Measurements from ENCODE around the gene CDC40. TPM values are rescaled to one million over a fixed set of nuclear protein-coding genes. Genes with fewer than 3 reads are reported as not detected.
"Not testable (repeated sequence)": the region's sequence is repeated elsewhere in the genome, so short reads cannot be mapped to it uniquely, and the experiment has no call there.

CDC40 gene
- total and polyA plus RNA-seq, 5 donors: 8.1 to 19.1 (median 15.3) TPM

- H3K27me3 ChIP-seq (ENCODE audit: control insufficient read depth, insufficient read depth): no peaks in the 10 kb centered on the region
- WGBS: 79% methylated on average over 4 of the region's 4 CpGs
- H3K4me3 ChIP-seq (ENCODE audit: low read length): no peak overlapping the region
- intact Hi-C loops (cut with DNase I): no loop called here
- no peak overlapping the region for H3K27ac ChIP-seq (ENCODE audit: low read length)
- no peak for ATAC-seq
- H3K4me1 ChIP-seq (ENCODE audit: control insufficient read depth, insufficient read depth, low read length): no peaks in the 10 kb centered on the region
- no peaks in the 10 kb centered on the region for H3K9me3 ChIP-seq (ENCODE audit: control insufficient read depth, low read length)
- no peak for DNase-seq
Measured at GRCh38 chr6:110270165-110270564, 89.9 kb downstream of the CDC40 start.

- WGBS: 89% methylated on average over 1 of the region's 1 CpG
- intact Hi-C loops (cut with DNase I): no loop called here
- Histone ChIP-seq H3K4me1 (ENCODE audit: control insufficient read depth, insufficient read depth, low read length) (no peaks in the 10 kb centered on the region), H3K9me3 (ENCODE audit: control insufficient read depth, low read length) (no peaks in the 10 kb centered on the region), H3K27ac (ENCODE audit: low read length) (no peak overlapping the region), H3K27me3 (ENCODE audit: control insufficient read depth, insufficient read depth) (no peaks in the 10 kb centered on the region), H3K4me3 (ENCODE audit: low read length) (no peak overlapping the region)
- ATAC-seq (no peak), DNase-seq (no peak)
Measured at GRCh38 chr6:110271732-110272022, 91.5 kb downstream of the CDC40 start.

- DNase-seq; H3K4me1 ChIP-seq (ENCODE audit: control insufficient read depth, insufficient read depth, low read length); ATAC-seq; H3K27ac ChIP-seq (ENCODE audit: low read length); H3K27me3 ChIP-seq (ENCODE audit: control insufficient read depth, insufficient read depth); H3K9me3 ChIP-seq (ENCODE audit: control insufficient read depth, low read length); intact Hi-C loops (cut with DNase I); H3K4me3 ChIP-seq (ENCODE audit: low read length): not testable (repeated sequence)
Measured at GRCh38 chr6:110272781-110273180, 92.6 kb downstream of the CDC40 start.

- no peak overlapping the region for H3K4me3 ChIP-seq (ENCODE audit: low read length)
- no peaks in the 10 kb centered on the region for H3K27me3 ChIP-seq (ENCODE audit: control insufficient read depth, insufficient read depth)
- no peak overlapping the region for H3K27ac ChIP-seq (ENCODE audit: low read length)
- ATAC-seq: no peak
- no peaks in the 10 kb centered on the region for H3K9me3 ChIP-seq (ENCODE audit: control insufficient read depth, low read length)
- no peak for DNase-seq
- WGBS: 62% methylated on average over 7 of the region's 7 CpGs
- intact Hi-C loops (cut with DNase I): no loop called here
- H3K4me1 ChIP-seq (ENCODE audit: control insufficient read depth, insufficient read depth, low read length): no peaks in the 10 kb centered on the region
Measured at GRCh38 chr6:110277100-110277665, 97.0 kb downstream of the CDC40 start.

Other genes starting within 250 kb of the CDC40 start
- not detected for gene GPR6, start 202.1 kb upstream of the CDC40 start, total RNA-seq
- not detected for gene GPR6, start 202.1 kb upstream of the CDC40 start, polyA plus RNA-seq
- 1 to 10 TPM; 1.5 to 3.6 (median 2.3) TPM for gene WASF1, start 757 bp upstream of the CDC40 start, total RNA-seq
- gene WASF1, start 757 bp upstream of the CDC40 start, polyA plus RNA-seq: 2.0 TPM
- 1 to 10 TPM; 3.5 to 4.2 (median 3.8) TPM for gene METTL24, start 177.9 kb downstream of the CDC40 start, total RNA-seq
- gene METTL24, start 177.9 kb downstream of the CDC40 start, polyA plus RNA-seq: 0.77 TPM
- gene DDO, start 235.1 kb downstream of the CDC40 start, total RNA-seq: 10 to 100 TPM in 3 of 4 donors, 1 to 10 TPM in 1; 9.2 to 19.7 (median 18.5) TPM
- gene DDO, start 235.1 kb downstream of the CDC40 start, polyA plus RNA-seq: 10.7 TPM

Data from right cardiac atrium (tissue), 5 donors.